ENCODE results near the gene RAB20.

GRCh38 chr13:110557082-110557481 is 4.4 kb downstream of the RAB20 start:
- TF ChIP-seq CTCF (conservative IDR thresholded peaks at IDR 0.05; ENCODE audit: low read length) (no peak), EZH2phosphoT487 (IDR thresholded peaks at IDR 0.05; ENCODE audit: borderline replicate concordance) (no peak)
